ENCODE measurements around the gene TRIM8. TPM values are rescaled to one million over a fixed set of nuclear protein-coding genes. Genes with fewer than 3 reads are reported as not detected.
A peak's percentile ranks its signal among the peaks of the same experiment; 100 is the strongest.

TRIM8 gene
- total and polyA plus RNA-seq, 9 of the 15 experiments (the other 6 are each of a cell fraction or from before 2014, with no cell fraction given) = 1.7 to 26.0 (median 9.1) TPM

- TF ChIP-seq TFE3 (CRISPR knock-in tag; IDR thresholded peaks at IDR 0.05) (peak; percentile 97), NONO (IDR thresholded peaks at IDR 0.05; ENCODE audit: low read depth in 2 of 2, low read length in 1 of 2) (peak in 1 of 2 experiments; percentile 75; a peak in 2 of 4 replicates), SMAD4 (CRISPR knock-in tag; conservative IDR thresholded peaks at IDR 0.05) (peak; percentile 23), ETV5 (CRISPR knock-in tag; IDR thresholded peaks at IDR 0.05; ENCODE audit: low read depth) (peak; percentile 55; the same call in 1 of the 2 replicates), ZNF431 (CRISPR knock-in tag; IDR thresholded peaks at IDR 0.05) (0 out of 2 replicates have a peak, but pooled peaks have one; percentile 6), CREB3L1 (IDR thresholded peaks at IDR 0.05; ENCODE audit: borderline replicate concordance, low read depth) (no peak), CTBP1 (IDR thresholded peaks at IDR 0.05; ENCODE audit: borderline replicate concordance) (no peak), FOXK2 (conservative IDR thresholded peaks at IDR 0.05 in 1 of 2, IDR thresholded peaks at IDR 0.05 in 1 of 2; ENCODE audit: low read depth in 2 of 2) (peak in 1 of 2 experiments; percentile 66; a peak in 2 of 4 replicates), ZC3H4 (CRISPR knock-in tag; IDR thresholded peaks at IDR 0.05; ENCODE audit: borderline replicate concordance) (no peak), POLR2B (IDR thresholded peaks at IDR 0.05; ENCODE audit: low read depth, partially characterized antibody) (peak; percentile 59), CBFA2T2 (conservative IDR thresholded peaks at IDR 0.05) (peak; percentile 41; the same call in 1 of the 2 replicates), PRDM10 (IDR thresholded peaks at IDR 0.05; ENCODE audit: partially characterized antibody) (peak; percentile 73), CHD2 (IDR thresholded peaks at IDR 0.05; ENCODE audit: low read depth, low read length) (peak; percentile 65; the same call in 1 of the 2 replicates)
Measured at GRCh38 chr10:102641880-102642735, 2.2 kb upstream of the TRIM8 start (continued).
